H1 (cell line): Measurements from ENCODE around the gene HSPBP1. TPM values are rescaled to one million over a fixed set of nuclear protein-coding genes. Genes with fewer than 3 reads are reported as not detected.

Experiments used
- CTCF ChIA-PET: fragments of 300-600 bp; sonication (Branson Sonifier 250); formaldehyde crosslinking; loops from one replicate; lab custom pipeline; 2021; ENCODE audit not compliant: partially characterized antibody; lab: Charles Lee
- POLR2A ChIA-PET: fragments of 300-600 bp; sonication (Branson Sonifier 250); formaldehyde crosslinking; loops from one replicate; lab custom pipeline; 2021; ENCODE audit warnings: inconsistent platforms; ENCODE audit not compliant: partially characterized antibody; lab: Charles Lee
- DNase-seq, 2 experiments: peaks; one replicate each; pipeline versions ENCODE4 v3.0.0 to v3.0.0-alpha.2; 2010 to 2022; ENCODE audit warnings: low spot score in 2 of 2, low read depth in 1 of 2, mixed read lengths in 1 of 2
- FAIRE-seq: peaks from 2 replicates; lab custom pipeline; 2011; peaks lifted over from hg19 to GRCh38; lab: Jason Lieb, UNC
- H2AFZ ChIP-seq: 2 replicates; pipeline ENCODE4 v1.8.1; 2012; ENCODE audit warnings: low read length, inconsistent platforms
- H2AK5ac ChIP-seq: 2 replicates; pipeline ENCODE4 v1.6.1; 2013; ENCODE audit warnings: low read depth, low read length
- H2BK120ac ChIP-seq: replicated peaks from 2 replicates; pipeline ENCODE3; 2013; ENCODE audit warnings: low read depth, low read length, inconsistent platforms
- H2BK12ac ChIP-seq: 2 replicates; pipeline ENCODE4 v1.6.1; 2013; ENCODE audit warnings: low read depth, low read length
- H2BK15ac ChIP-seq: 2 replicates; pipeline ENCODE4 v1.6.1; 2013; ENCODE audit warnings: low read length
- H2BK20ac ChIP-seq: 2 replicates; pipeline ENCODE4 v1.6.1; 2013; ENCODE audit warnings: low read length
- H2BK5ac ChIP-seq: 2 replicates; pipeline ENCODE4 v1.6.1; 2013; ENCODE audit warnings: low read depth, low read length
- H3K14ac ChIP-seq: 2 replicates; pipeline ENCODE4 v1.6.1; 2013; ENCODE audit warnings: inconsistent platforms; ENCODE audit not compliant: insufficient read length
- H3K18ac ChIP-seq: 2 replicates; pipeline ENCODE4 v1.6.1; 2013; ENCODE audit warnings: low read length; ENCODE audit errors: extremely low read depth
- H3K23ac ChIP-seq: 2 replicates; pipeline ENCODE4 v1.6.1; 2013; ENCODE audit warnings: inconsistent platforms; ENCODE audit not compliant: insufficient read length
- H3K23me2 ChIP-seq: 2 replicates; pipeline ENCODE4 v1.6.1; 2013; ENCODE audit warnings: low read depth, low read length
- H3K27ac ChIP-seq: 2 replicates; pipeline ENCODE4 v1.6.1; 2011; ENCODE audit warnings: low read depth, low read length, inconsistent platforms
- H3K27me3 ChIP-seq, 4 experiments: replicated peaks in 1 of 4; 1 replicate in 1 of 4; 2 replicates in 3 of 4; pipeline versions ENCODE4 v1.6.1 to v1.8.1; 2011 to 2013; ENCODE audit warnings: low read length in 3 of 4, mild to moderate bottlenecking in 3 of 4, inconsistent platforms in 2 of 4, mixed read lengths in 2 of 4, moderate library complexity in 1 of 4; ENCODE audit not compliant: control insufficient read depth in 3 of 4, insufficient read depth in 3 of 4; ENCODE audit errors: extremely low read depth in 1 of 4
- H3K36me3 ChIP-seq, 4 experiments: 2 replicates each; pipeline versions ENCODE4 v1.6.1 to v1.8.1; 2011 to 2013; ENCODE audit warnings: mild to moderate bottlenecking in 4 of 4, low read length in 3 of 4, moderate library complexity in 2 of 4, control low read depth in 1 of 4, inconsistent platforms in 1 of 4; ENCODE audit not compliant: insufficient read depth in 4 of 4, control insufficient read depth in 2 of 4
- H3K4ac ChIP-seq: replicated peaks from 2 replicates; pipeline ENCODE3; 2013; ENCODE audit warnings: low read length, low read depth, mixed read lengths, inconsistent platforms; ENCODE audit not compliant: insufficient read length
- H3K4me1 ChIP-seq, 4 experiments: replicated peaks in 1 of 4; 1 replicate in 1 of 4; 2 replicates in 3 of 4; pipeline versions ENCODE4 v1.6.1 to v1.8.1; 2011 to 2013; ENCODE audit warnings: low read length in 3 of 4, inconsistent platforms in 2 of 4, mixed read lengths in 1 of 4; ENCODE audit not compliant: insufficient read depth in 4 of 4, control insufficient read depth in 3 of 4
- H3K4me2 ChIP-seq, 2 experiments: 2 replicates each; pipeline versions ENCODE4 v1.6.1 to v1.8.1; 2011 to 2013; ENCODE audit warnings: low read depth in 2 of 2, low read length in 2 of 2, control low read depth in 1 of 2, inconsistent platforms in 1 of 2, mild to moderate bottlenecking in 1 of 2; ENCODE audit not compliant: insufficient read depth in 1 of 2
- H3K4me3 ChIP-seq, 4 experiments: fragments of 200-600, 300-600 bp in 1 of 4; sonication (generic), shearing (Covaris generic), sonication (Bioruptor Twin) in 1 of 4; 2 replicates each; pipeline versions ENCODE4 v1.5.1 to v1.8.1; 2011 to 2016; ENCODE audit warnings: low read length in 4 of 4, low read depth in 3 of 4, control low read depth in 2 of 4, inconsistent platforms in 2 of 4, mild to moderate bottlenecking in 2 of 4, mixed read lengths in 1 of 4, moderate library complexity in 1 of 4; ENCODE audit not compliant: insufficient read depth in 2 of 4; ENCODE audit errors: extremely low read depth in 1 of 4
- H3K56ac ChIP-seq: replicated peaks from 2 replicates; pipeline ENCODE3; 2013; ENCODE audit warnings: low read depth, mild to moderate bottlenecking, mixed read lengths, low read length, inconsistent platforms; ENCODE audit not compliant: insufficient read length
- H3K79me1 ChIP-seq: 2 replicates; pipeline ENCODE4 v1.6.1; 2013; ENCODE audit warnings: low read depth, low read length, control low read depth
- H3K79me2 ChIP-seq, 2 experiments: 2 replicates each; pipeline versions ENCODE4 v1.6.1 to v1.8.1; 2012 to 2013; ENCODE audit warnings: low read length in 2 of 2, mild to moderate bottlenecking in 2 of 2, inconsistent platforms in 1 of 2; ENCODE audit not compliant: insufficient read depth in 2 of 2, control insufficient read depth in 1 of 2
- H3K9ac ChIP-seq, 4 experiments: replicated peaks in 1 of 4; 1 replicate in 1 of 4; 2 replicates in 3 of 4; pipeline versions ENCODE4 v1.6.1 to v1.8.1; 2011 to 2013; ENCODE audit warnings: low read depth in 3 of 4, low read length in 3 of 4, control low read depth in 2 of 4, mild to moderate bottlenecking in 2 of 4, moderate library complexity in 2 of 4, inconsistent platforms in 1 of 4; ENCODE audit errors: extremely low read depth in 1 of 4
- H3K9me3 ChIP-seq, 2 experiments: 2 replicates each; pipeline versions ENCODE4 v1.6.1 to v1.8.1; 2012 to 2013; ENCODE audit warnings: mild to moderate bottlenecking in 2 of 2, moderate library complexity in 2 of 2, control low read depth in 1 of 2, inconsistent platforms in 1 of 2, low read depth in 1 of 2, low read length in 1 of 2, mixed read lengths in 1 of 2; ENCODE audit not compliant: insufficient read depth in 2 of 2
- H4K20me1 ChIP-seq, 2 experiments: replicated peaks in 1 of 2; 2 replicates each; pipeline versions ENCODE3 to v1.8.1; 2011 to 2013; ENCODE audit warnings: inconsistent platforms in 2 of 2, low read length in 2 of 2, mild to moderate bottlenecking in 1 of 2; ENCODE audit not compliant: insufficient read depth in 2 of 2, control insufficient read depth in 1 of 2
- H4K5ac ChIP-seq: 2 replicates; pipeline ENCODE4 v1.6.1; 2013; ENCODE audit warnings: low read length, low read depth, mixed read lengths, inconsistent platforms; ENCODE audit not compliant: insufficient read length
- H4K8ac ChIP-seq: 2 replicates; pipeline ENCODE4 v1.8.0; 2013; ENCODE audit warnings: mild to moderate bottlenecking, moderate library complexity, low read length, inconsistent platforms; ENCODE audit not compliant: insufficient read depth; ENCODE audit errors: extremely low read depth
- H4K91ac ChIP-seq: replicated peaks from 2 replicates; pipeline ENCODE3; 2013; ENCODE audit warnings: low read length, mixed read lengths, inconsistent platforms; ENCODE audit not compliant: insufficient read length
- ASH2L ChIP-seq: fragments of 200-600, 300-600 bp; sonication (generic); IDR thresholded peaks from one replicate; pipeline ENCODE4 v1.7.1; 2017; ENCODE audit warnings: low read length
- CHD1 ChIP-seq: IDR thresholded peaks from 2 replicates; pipeline ENCODE4 v1.6.1; 2012; ENCODE audit warnings: low read depth, low read length, improper control_type of control experiment
- GABPA ChIP-seq: IDR thresholded peaks from 2 replicates; pipeline ENCODE4 v1.6.1; 2011; ENCODE audit warnings: mild to moderate bottlenecking, low read length, moderate library complexity, borderline replicate concordance; ENCODE audit not compliant: insufficient read depth
- JUN ChIP-seq: IDR thresholded peaks from 2 replicates; pipeline ENCODE4 v1.6.1; 2011; ENCODE audit warnings: low read depth, mild to moderate bottlenecking, improper control_type of control experiment, low read length
- POLR2AphosphoS5 ChIP-seq: IDR thresholded peaks from 2 replicates; pipeline ENCODE4 v1.6.1; 2011; ENCODE audit warnings: low read depth, low read length
- SP2 ChIP-seq: IDR thresholded peaks from 2 replicates; pipeline ENCODE4 v1.6.1; 2012; ENCODE audit warnings: mild to moderate bottlenecking, low read length, inconsistent platforms
- SRF ChIP-seq: IDR thresholded peaks from 2 replicates; pipeline ENCODE4 v1.6.1; 2011; ENCODE audit warnings: mild to moderate bottlenecking, low read depth, low read length, moderate library complexity
- TBP ChIP-seq: IDR thresholded peaks from 2 replicates; pipeline ENCODE4 v1.6.1; 2011; ENCODE audit warnings: low read depth, low read length, improper control_type of control experiment
- YY1 ChIP-seq: IDR thresholded peaks from 2 replicates; pipeline ENCODE4 v1.6.1; 2011; ENCODE audit warnings: low read depth, mild to moderate bottlenecking, low read length
- WGBS, 2 experiments: shearing (Covaris generic) in 1 of 2; methylation state at CpG; one replicate each; pipeline versions ENCODE4 v1.1.6 to v1.1.7; 2013 to 2015; ENCODE audit warnings: low lambda C conversion rate in 2 of 2, mixed read lengths in 2 of 2, inconsistent platforms in 1 of 2, low coverage in 1 of 2, missing lambda C conversion rate in 1 of 2; ENCODE audit not compliant: insufficient replicate concordance in 2 of 2, insufficient coverage in 1 of 2, insufficient read length in 1 of 2; ENCODE audit errors: extremely low coverage in 1 of 2, missing lambda C conversion rate in 1 of 2; 5-methylcytosine and 5-hydroxymethylcytosine counted together
- polyA plus RNA-seq, 7 experiments: library from polyadenylated mRNA; depleted of rRNA in 3 of 7; stranded (reverse) in 5 of 7; unstranded in 2 of 7; fragments of >200 nt in 5 of 7; fragments of 200-250 nt in 2 of 7; gene quantifications; 1 replicate in 5 of 7; 2 replicates in 1 of 7; 4 replicates in 1 of 7; pipeline versions ENCODE4 v1.2.1 to v1.2.3, GENCODE V29; 2011 to 2013; ENCODE audit warnings: missing spikeins in 2 of 7, mixed read lengths in 2 of 7
- total RNA-seq: library from RNA; stranded (reverse); fragmentation: NEBNext Ultra II Directional; extraction: Animal tissue kit (Norgen Biotek cat#: 25700); gene quantifications from 2 replicates; pipeline ENCODE4 v1.2.1, GENCODE V29; 2021

Gene HSPBP1
- total and polyA plus RNA-seq, 2 of the 8 experiments (the other 6 are each of a cell fraction or from before 2014, with no cell fraction given): 63.4 to 100 TPM

GRCh38 chr19:55275851-55276719, 3.8 kb downstream of the HSPBP1 start:
- no peak overlapping the region for H2AFZ ChIP-seq
- H3K27ac ChIP-seq: no peak overlapping the region
- no peak overlapping the region for H3K23ac ChIP-seq
- H4K91ac ChIP-seq: no peak overlapping the region
- H3K4me2 ChIP-seq: no peak overlapping the region
- no peak overlapping the region for H4K5ac ChIP-seq
- no peak overlapping the region for H2BK5ac ChIP-seq
- H3K14ac ChIP-seq: no peak overlapping the region
- H3K9me3 ChIP-seq: no peaks in the 10 kb centered on the region
- DNase-seq (no peak), FAIRE-seq (no peak)
- no peak overlapping the region for H3K18ac ChIP-seq
- H2BK20ac ChIP-seq: no peak overlapping the region
- H3K4me1 ChIP-seq: peaks cover 3 to 13% (median 4%) of the 10 kb centered on the region in 4 experiments
- no peak overlapping the region for H2BK15ac ChIP-seq
- no peak overlapping the region for H2BK12ac ChIP-seq
- H4K20me1 ChIP-seq: peaks cover 3 to 4% of the 10 kb centered on the region in 2 experiments
- no peak overlapping the region for H3K4ac ChIP-seq
- H3K9ac ChIP-seq: no peak overlapping the region
- no peak overlapping the region for H2AK5ac ChIP-seq
- no peak overlapping the region for H3K56ac ChIP-seq
- peaks cover 7% of the 10 kb centered on the region; the same call in 1 of the 2 replicates for H3K79me1 ChIP-seq
- peaks cover 0 to 9% (median 5%) of the 10 kb centered on the region in 4 experiments; a peak in 5 of 8 replicates for H3K36me3 ChIP-seq
- H2BK120ac ChIP-seq: no peak overlapping the region
- no peak overlapping the region for H3K4me3 ChIP-seq
- no peak overlapping the region for H4K8ac ChIP-seq
- TF ChIP-seq SP2 (no peak), POLR2AphosphoS5 (no peak), TBP (no peak), JUN (no peak), YY1 (no peak), SRF (no peak), CHD1 (no peak), ASH2L (no peak), GABPA (no peak)
- ChIA-PET CTCF (interaction anchor here (1.4 kb wide), 1 partner anchor 795 kb away, joined by 5 read pairs; no protein-coding TSS in a partner anchor), POLR2A (interaction anchor here (0.6 to 2.5 kb wide), 5 partner anchors 14 to 66 kb away, joined by 3 to 10 read pairs (median 3); partner anchors contain the start of genes KMT5C and PPP6R1)
- peaks cover 9% of the 10 kb centered on the region; the same call in 1 of the 2 replicates for H3K23me2 ChIP-seq
- peaks cover 3 to 6% of the 10 kb centered on the region in 2 experiments; a peak in 3 of 4 replicates for H3K79me2 ChIP-seq
- WGBS, 2 experiments: 95% methylated on average over 17 of the region's 17 CpGs; no CpG with 5 or more reads in 1 of the 2 experiments
- no peaks in the 10 kb centered on the region for H3K27me3 ChIP-seq
